B cell (primary cell): ENCODE measurements around the gene CDH13. TPM values are rescaled to one million over a fixed set of nuclear protein-coding genes. Genes with fewer than 3 reads are reported as not detected.

ENCODE experiments used
- ATAC-seq: fragments of 200-7000 bp; cut with Tn5 transposase; one replicate; pipeline ENCODE4 v1.10.0; 2021; ENCODE audit warnings: low read depth, mild to moderate bottlenecking, moderate number of reproducible peaks, moderate library complexity
- CTCF ChIA-PET: fragments of 350-600 bp; sonication (Branson Sonifier 250); formaldehyde crosslinking; loops from one replicate; lab custom pipeline; 2021; ENCODE audit warnings: antibody characterized with exemption, inconsistent platforms; lab: Charles Lee
- POLR2A ChIA-PET: fragments of 350-600 bp; sonication (Branson Sonifier 250); formaldehyde crosslinking; loops from one replicate; lab custom pipeline; 2021; ENCODE audit warnings: antibody characterized with exemption; lab: Charles Lee
- DNase-seq: peaks from one replicate; pipeline ENCODE4 v3.0.0; 2013
- H2AFZ ChIP-seq: 2 replicates; pipeline ENCODE4 v1.6.1; 2012; ENCODE audit warnings: mild to moderate bottlenecking, low read depth, low read length; ENCODE audit not compliant: insufficient read depth, poor library complexity, severe bottlenecking
- H3K27ac ChIP-seq, 2 donors: 1 replicate in 1 of 2; 2 replicates in 1 of 2; pipeline ENCODE4 v1.5.1; 2012 to 2013; ENCODE audit warnings: low read length in 2 of 2, mild to moderate bottlenecking in 2 of 2, moderate library complexity in 1 of 2
- H3K27me3 ChIP-seq, 4 experiments: fragments of 200-600 bp in 1 of 4; sonication (generic) in 1 of 4; replicated peaks in 1 of 4; 1 replicate in 2 of 4; 2 replicates in 2 of 4; pipeline versions ENCODE4 v1.6.1 to v1.7.0; 2013 to 2016; ENCODE audit warnings: low read length in 3 of 4, mild to moderate bottlenecking in 2 of 4, mixed read lengths in 1 of 4, moderate library complexity in 1 of 4; ENCODE audit not compliant: insufficient read depth in 4 of 4, control insufficient read depth in 3 of 4; ENCODE audit errors: control extremely low read depth in 1 of 4
- H3K36me3 ChIP-seq, 2 experiments: replicated peaks in 1 of 2; 1 replicate in 1 of 2; 2 replicates in 1 of 2; pipeline versions ENCODE4 v1.6.1 to v1.7.1; 2013; ENCODE audit warnings: low read length in 1 of 2; ENCODE audit not compliant: insufficient read depth in 2 of 2, control insufficient read depth in 1 of 2; ENCODE audit errors: control extremely low read depth in 1 of 2, extremely low read depth in 1 of 2
- H3K4me1 ChIP-seq, 2 donors: fragments of 200-600 bp in 1 of 2; sonication (generic) in 1 of 2; 1 replicate in 1 of 2; 2 replicates in 1 of 2; pipeline versions ENCODE4 v1.5.1 to v1.6.1; 2013 to 2017; ENCODE audit warnings: low read length in 2 of 2; ENCODE audit not compliant: control insufficient read depth in 2 of 2, insufficient read depth in 2 of 2
- H3K4me2 ChIP-seq: replicated peaks from 2 replicates; pipeline ENCODE3; 2012; ENCODE audit warnings: mild to moderate bottlenecking, low read depth, low read length; ENCODE audit not compliant: poor library complexity, severe bottlenecking
- H3K4me3 ChIP-seq, 5 experiments: fragments of 200-600 bp in 1 of 5; sonication (generic) in 1 of 5; 1 replicate in 3 of 5; 2 replicates in 2 of 5; pipeline versions ENCODE4 v1.5.1 to v1.7.0; 2011 to 2016; ENCODE audit warnings: low read length in 4 of 5, mild to moderate bottlenecking in 4 of 5, low read depth in 2 of 5, control low read depth in 1 of 5, moderate library complexity in 1 of 5; ENCODE audit not compliant: insufficient read depth in 1 of 5; ENCODE audit errors: control extremely low read depth in 1 of 5, extremely low read depth in 1 of 5
- H3K79me2 ChIP-seq: fragments of 200-600 bp; sonication (generic); one replicate; pipeline ENCODE4 v1.6.0; 2016; ENCODE audit warnings: low read length; ENCODE audit not compliant: control insufficient read depth, insufficient read depth
- H3K9ac ChIP-seq: fragments of 200-600 bp; sonication (generic); 2 replicates; pipeline ENCODE4 v1.6.1; 2017; ENCODE audit warnings: mild to moderate bottlenecking, low read length, moderate library complexity
- H3K9me3 ChIP-seq, 3 donors: one replicate each; pipeline versions ENCODE4 v1.6.1 to v1.7.1; 2013; ENCODE audit warnings: low read length in 2 of 3; ENCODE audit not compliant: control insufficient read depth in 2 of 3, insufficient read depth in 1 of 3; ENCODE audit errors: control extremely low read depth in 1 of 3
- H4K20me1 ChIP-seq: 2 replicates; pipeline ENCODE4 v1.6.0; 2012; ENCODE audit warnings: mild to moderate bottlenecking, low read length; ENCODE audit not compliant: insufficient read depth, control insufficient read depth, poor library complexity, severe bottlenecking
- H3K27ac Mint-ChIP-seq: one replicate; pipeline ENCODE4 v1.8.0; 2021; ENCODE audit warnings: mixed read lengths
- H3K27me3 Mint-ChIP-seq: one replicate; pipeline ENCODE4 v1.8.0; 2021; ENCODE audit warnings: mixed read lengths
- H3K4me1 Mint-ChIP-seq: one replicate; pipeline ENCODE4 v1.8.0; 2021; ENCODE audit warnings: mixed read lengths
- H3K4me3 Mint-ChIP-seq: one replicate; pipeline ENCODE4 v1.8.0; 2021; ENCODE audit warnings: mixed read lengths
- H3K9me3 Mint-ChIP-seq: one replicate; pipeline ENCODE4 v1.8.0; 2022; ENCODE audit warnings: mixed read lengths; ENCODE audit not compliant: insufficient read depth
- CTCF ChIP-seq: fragments of 200-600 bp; IDR thresholded peaks from one replicate; pipeline ENCODE4 v1.8.0; 2022; ENCODE audit warnings: antibody characterized with exemption, mild to moderate bottlenecking
- EZH2 ChIP-seq: IDR thresholded peaks from 2 replicates; pipeline ENCODE4 v1.6.1; 2012; ENCODE audit warnings: borderline replicate concordance, low read depth, mild to moderate bottlenecking, moderate library complexity, low read length; ENCODE audit not compliant: insufficient read depth, poor library complexity, severe bottlenecking
- WGBS: methylation state at CpG from one replicate; pipeline ENCODE4 v1.1.5; 2013; ENCODE audit warnings: missing lambda C conversion rate; ENCODE audit not compliant: insufficient coverage; 5-methylcytosine and 5-hydroxymethylcytosine counted together
- intact Hi-C: fragments of 100-400 bp; cut with micrococcal nuclease; formaldehyde crosslinking; loops from one replicate; pipeline ENCODE4 v1.10.0; 2022
- polyA plus RNA-seq: library from polyadenylated mRNA; depleted of rRNA; stranded (reverse); fragments of >200 nt; gene quantifications from 2 replicates; pipeline ENCODE4 v1.2.3, GENCODE V29; 2012
- total RNA-seq, 2 donors: library from RNA; stranded (reverse); fragments of 120-200 nt in 1 of 2; gene quantifications; 1 replicate in 1 of 2; 2 replicates in 1 of 2; pipeline versions ENCODE4 v1.2.3 to v1.2.4, GENCODE V29; 2013 to 2022

Gene CDH13
- total and polyA plus RNA-seq, 2 donors (not counting 1 experiment from before 2014, with no cell fraction given), result not detected

- ATAC-seq, result no peak
These were observed 220.0 kb downstream of the CDH13 start for GRCh38 chr16:82846806-82847205.

GRCh38 chr16:82848013-82848412 is 221.2 kb downstream of the CDH13 start:
- H3K27ac ChIP-seq, result no peak overlapping the region
- H4K20me1 ChIP-seq, result no peaks in the 10 kb centered on the region
- no peaks in the 10 kb centered on the region for H3K4me1 ChIP-seq
- Mint-ChIP-seq H3K4me3 (no peak overlapping the region), H3K9me3 (no peaks in the 10 kb centered on the region), H3K4me1 (no peaks in the 10 kb centered on the region), H3K27me3 (peaks cover 4% of the 10 kb centered on the region), H3K27ac (no peak overlapping the region)
- H3K9me3 ChIP-seq, result no peaks in the 10 kb centered on the region
- intact Hi-C loops, result no loop called here
- no peak overlapping the region for H3K4me2 ChIP-seq
- H3K27me3 ChIP-seq, result no peaks in the 10 kb centered on the region
- no peak overlapping the region for H3K4me3 ChIP-seq
- H3K79me2 ChIP-seq, result no peaks in the 10 kb centered on the region
- ATAC-seq, result no peak
- no peak overlapping the region for H2AFZ ChIP-seq
- H3K9ac ChIP-seq, result no peak overlapping the region
- CTCF ChIA-PET, result no interaction called here
- H3K36me3 ChIP-seq, result no peaks in the 10 kb centered on the region
- POLR2A ChIA-PET, result no interaction called here
- DNase-seq, result no peak
- TF ChIP-seq EZH2 (no peak), CTCF (no peak)

More at GRCh38 chr16:82846806-82847205, 220.0 kb downstream of the CDH13 start:
- peaks cover 4% of the 10 kb centered on the region for H3K27me3 Mint-ChIP-seq
- no peaks in the 10 kb centered on the region for H3K79me2 ChIP-seq
- no peak overlapping the region for H3K4me2 ChIP-seq
- H2AFZ ChIP-seq, result no peak overlapping the region
- H3K9me3 ChIP-seq, result no peaks in the 10 kb centered on the region
- ChIA-PET CTCF (no interaction called here), POLR2A (no interaction called here)
- H3K9ac ChIP-seq, result no peak overlapping the region
- H3K4me1 Mint-ChIP-seq, result no peaks in the 10 kb centered on the region
- H3K36me3 ChIP-seq, result no peaks in the 10 kb centered on the region
- H3K27ac ChIP-seq, result no peak overlapping the region
- H4K20me1 ChIP-seq, result no peaks in the 10 kb centered on the region
- H3K27me3 ChIP-seq, result no peaks in the 10 kb centered on the region
- intact Hi-C loops, result no loop called here
- no peak overlapping the region for H3K4me3 ChIP-seq
- H3K4me1 ChIP-seq, result no peaks in the 10 kb centered on the region
- H3K9me3 Mint-ChIP-seq, result no peaks in the 10 kb centered on the region
- DNase-seq, result no peak
- no peak overlapping the region for H3K27ac Mint-ChIP-seq
- no CpG with 5 or more reads among the region's 1 CpG for WGBS
- H3K4me3 Mint-ChIP-seq, result no peak overlapping the region
- no peak for TF ChIP-seq EZH2
- no peak for TF ChIP-seq CTCF
